ENCODE data around the gene NACC2.

- TF ChIP-seq RFX5 (IDR thresholded peaks at IDR 0.05; ENCODE audit: borderline replicate concordance, low read depth, low read length) (no peak), POLR2AphosphoS5 (IDR thresholded peaks at IDR 0.05; ENCODE audit: low read depth, low read length) (no peak), CTCF (IDR thresholded peaks at IDR 0.05; ENCODE audit: control extremely low read depth in 1 of 3, insufficient read depth in 1 of 3, low read depth in 1 of 3, low read length in 3 of 3) (no peak), CREB1 (IDR thresholded peaks at IDR 0.05) (no peak), SP2 (IDR thresholded peaks at IDR 0.05; ENCODE audit: low read length) (no peak), YY1 (IDR thresholded peaks at IDR 0.05; ENCODE audit: low read depth, low read length) (no peak), TBP (IDR thresholded peaks at IDR 0.05; ENCODE audit: low read depth, low read length) (no peak), RNF2 (IDR thresholded peaks at IDR 0.05; ENCODE audit: borderline replicate concordance, low read depth, low read length, missing control alignments, poor library complexity, severe bottlenecking) (no peak)
These were observed 45.4 kb downstream of the NACC2 start for GRCh38 chr9:136049491-136050265.
